Immature natural killer cell (primary cell): ENCODE data around the gene C17orf113. TPM values are rescaled to one million over a fixed set of nuclear protein-coding genes. Genes with fewer than 3 reads are reported as not detected.
"Not testable (repeated sequence)": the region's sequence is repeated elsewhere in the genome, so short reads cannot be mapped to it uniquely, and the experiment has no call there.

Experiments
- DNase-seq, 3 donors: peaks; one replicate each; pipeline ENCODE4 v3.0.0; 2022; ENCODE audit warnings: mixed read lengths in 1 of 3
- H3K27ac Mint-ChIP-seq, 6 donors: one replicate each; pipeline ENCODE4 v1.8.0; 2020; ENCODE audit warnings: mixed read lengths in 6 of 6, mild to moderate bottlenecking in 5 of 6, inconsistent platforms in 4 of 6, moderate library complexity in 3 of 6
- H3K27me3 Mint-ChIP-seq, 3 donors: one replicate each; pipeline ENCODE4 v1.8.0; 2020 to 2021; ENCODE audit warnings: low read depth in 3 of 3, mild to moderate bottlenecking in 3 of 3, mixed read lengths in 3 of 3, moderate library complexity in 3 of 3, inconsistent platforms in 1 of 3
- H3K36me3 Mint-ChIP-seq, 3 donors: one replicate each; pipeline ENCODE4 v1.8.0; 2020; ENCODE audit warnings: mixed read lengths in 3 of 3, inconsistent platforms in 2 of 3, mild to moderate bottlenecking in 2 of 3
- H3K4me1 Mint-ChIP-seq, 2 donors: one replicate each; pipeline ENCODE4 v1.8.0; 2020; ENCODE audit warnings: inconsistent platforms in 2 of 2, mild to moderate bottlenecking in 2 of 2, mixed read lengths in 2 of 2, moderate library complexity in 1 of 2
- H3K4me3 Mint-ChIP-seq, 5 donors: one replicate each; pipeline ENCODE4 v1.8.0; 2020; ENCODE audit warnings: mild to moderate bottlenecking in 5 of 5, mixed read lengths in 5 of 5, inconsistent platforms in 3 of 5, moderate library complexity in 3 of 5
- H3K9me3 Mint-ChIP-seq, 6 donors: one replicate each; pipeline ENCODE4 v1.8.0; 2020; ENCODE audit warnings: mild to moderate bottlenecking in 6 of 6, mixed read lengths in 6 of 6, inconsistent platforms in 4 of 6, moderate library complexity in 3 of 6
- polyA plus RNA-seq, 3 donors: library from polyadenylated mRNA; unstranded; fragments of 300-500 nt; fragmentation: Illumina TruSeq; gene quantifications; one replicate each; pipeline ENCODE4 v1.2.3, GENCODE V29; 2021

Gene C17orf113
- polyA plus RNA-seq, 3 donors from 2014 or later, result 0.19 to 0.21 TPM; not detected in 1

DNA sequence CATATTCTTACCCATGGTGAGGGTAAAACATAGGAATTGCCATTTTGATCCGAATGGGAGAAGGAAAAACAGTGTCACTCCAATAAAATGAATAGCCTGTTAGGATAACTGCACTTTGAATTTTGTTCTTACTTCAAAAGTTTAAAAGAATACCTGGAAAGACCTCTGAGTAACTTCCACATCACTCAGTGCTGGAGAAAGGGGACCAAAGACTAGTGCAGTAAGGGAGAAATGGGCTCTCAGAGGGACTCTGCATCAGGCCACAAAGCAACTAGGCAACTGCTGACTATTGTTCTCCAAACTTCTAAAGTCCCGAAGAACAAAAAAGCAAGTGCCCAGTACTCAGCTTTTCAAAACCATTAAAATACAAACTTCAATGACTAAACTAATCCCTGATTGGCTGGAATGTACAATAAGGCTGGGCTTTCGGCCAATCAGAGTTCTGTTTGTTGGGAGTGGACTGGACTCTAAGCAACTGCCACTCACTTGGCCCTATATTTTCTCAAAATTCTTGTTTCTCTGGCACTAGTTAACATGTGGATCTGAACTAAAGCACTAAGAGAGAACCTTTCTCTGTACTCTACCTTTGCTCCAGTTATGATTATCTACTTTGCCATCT is 39.4 kb downstream of the C17orf113 start:
- Mint-ChIP-seq H3K27me3 (peaks cover 4 to 11% (median 7%) of the 10 kb centered on the region in 3 donors), H3K4me3 (no peak overlapping the region), H3K9me3 (no peaks in the 10 kb centered on the region), H3K36me3 (peaks cover 0 to 4% (median 0%) of the 10 kb centered on the region in 3 donors), H3K4me1 (peaks cover 63 to 70% of the 10 kb centered on the region in 2 donors), H3K27ac (peak overlapping the region in 5 of 6 donors; percentile 7 to 58 (median 29))
- no peak for DNase-seq

DNA sequence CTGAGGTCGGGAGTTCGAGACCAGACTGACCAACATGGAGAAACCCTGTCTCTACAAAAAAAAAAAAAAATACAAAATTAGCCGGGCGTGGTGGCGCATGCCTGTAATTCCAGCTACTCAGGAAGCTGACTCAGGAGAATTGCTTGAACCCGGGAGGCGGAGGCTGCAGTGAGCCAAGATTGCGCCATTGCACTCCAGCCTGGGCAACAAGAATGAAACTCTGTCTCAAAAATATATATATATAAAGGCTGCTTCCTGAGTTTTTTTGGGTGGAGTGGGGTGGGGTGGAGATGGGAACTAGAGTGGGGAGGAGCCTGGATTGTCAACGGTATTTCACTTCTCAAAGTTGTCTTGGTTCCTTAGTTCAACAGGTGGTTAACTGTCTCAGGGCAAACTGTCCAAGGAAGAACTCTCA is 40.1 kb downstream of the C17orf113 start:
- H3K27me3 Mint-ChIP-seq, H3K9me3 Mint-ChIP-seq, DNase-seq, H3K36me3 Mint-ChIP-seq, H3K4me3 Mint-ChIP-seq: not testable (repeated sequence)
- peak overlapping the region in 5 of 6 donors; percentile 3 to 68 (median 29) for H3K27ac Mint-ChIP-seq
- H3K4me1 Mint-ChIP-seq, result peaks cover 57 to 66% of the 10 kb centered on the region in 2 donors

GRCh38 chr17:42009170-42009569 is 41.2 kb downstream of the C17orf113 start:
- peaks cover 0 to 4% (median 0%) of the 10 kb centered on the region in 3 donors for H3K36me3 Mint-ChIP-seq
- DNase-seq, result no peak
- peaks cover 0 to 3% (median 2%) of the 10 kb centered on the region in 3 donors for H3K27me3 Mint-ChIP-seq
- no peaks in the 10 kb centered on the region for H3K9me3 Mint-ChIP-seq
- H3K27ac Mint-ChIP-seq, result no peak overlapping the region
- no peak overlapping the region for H3K4me3 Mint-ChIP-seq
- H3K4me1 Mint-ChIP-seq, result peaks cover 57 to 71% of the 10 kb centered on the region in 2 donors

DNA sequence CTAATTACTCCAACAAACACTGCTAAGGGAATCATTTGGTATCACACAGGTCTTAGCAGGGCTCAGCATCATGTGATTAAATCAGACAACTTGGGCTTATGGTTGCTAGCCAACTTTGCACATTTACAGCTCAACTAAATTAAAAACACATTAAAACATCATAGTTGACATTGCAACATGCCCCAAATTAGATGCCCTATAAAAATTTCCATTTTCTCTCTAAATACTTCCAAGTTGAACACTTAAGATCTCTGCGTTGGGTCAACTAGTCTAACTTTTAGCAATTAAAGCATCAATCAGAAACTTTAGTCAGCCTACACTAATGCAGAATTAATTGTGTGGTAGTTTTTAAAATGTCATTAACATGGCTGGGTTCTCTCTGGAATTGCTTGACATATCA is 45.2 kb downstream of the C17orf113 start:
- Mint-ChIP-seq H3K4me3 (no peak overlapping the region), H3K9me3 (no peaks in the 10 kb centered on the region), H3K36me3 (peaks cover 0 to 4% (median 0%) of the 10 kb centered on the region in 3 donors), H3K27ac (peak overlapping the region in 1 of 6 donors; percentile 21), H3K4me1 (peaks cover 32 to 69% of the 10 kb centered on the region in 2 donors), H3K27me3 (peaks cover 0 to 3% (median 1%) of the 10 kb centered on the region in 3 donors)
- no peak for DNase-seq

DNA sequence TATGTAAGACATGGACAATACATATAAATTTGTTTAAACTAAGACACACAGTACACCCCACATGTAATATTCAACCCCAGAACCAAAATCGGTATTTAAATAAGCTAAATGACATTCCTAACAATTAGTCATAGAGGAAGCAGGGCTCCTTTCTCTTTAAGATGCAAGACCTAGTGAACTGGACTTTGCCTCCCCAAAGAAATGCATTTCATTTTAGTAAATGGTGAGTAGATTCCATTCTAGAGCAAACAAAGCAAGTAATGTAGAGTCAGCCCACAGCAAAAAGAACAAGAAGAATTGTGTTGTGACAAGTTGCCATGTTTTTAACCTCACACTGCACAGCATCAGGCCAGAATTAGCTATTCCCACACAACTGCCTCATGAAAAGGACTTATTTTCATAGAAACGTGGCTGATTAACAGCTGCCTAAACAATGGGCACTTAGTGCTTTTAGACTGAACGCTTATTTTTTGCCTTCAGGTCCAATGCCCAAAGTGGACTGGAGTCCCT is 47.6 kb downstream of the C17orf113 start:
- Mint-ChIP-seq H3K4me3 (no peak overlapping the region), H3K4me1 (peaks cover 18 to 54% of the 10 kb centered on the region in 2 donors), H3K36me3 (peaks cover 0 to 5% (median 4%) of the 10 kb centered on the region in 3 donors), H3K27ac (no peak overlapping the region), H3K9me3 (no peaks in the 10 kb centered on the region), H3K27me3 (peaks cover 0 to 2% (median 1%) of the 10 kb centered on the region in 3 donors)
- DNase-seq, result no peak

DNA sequence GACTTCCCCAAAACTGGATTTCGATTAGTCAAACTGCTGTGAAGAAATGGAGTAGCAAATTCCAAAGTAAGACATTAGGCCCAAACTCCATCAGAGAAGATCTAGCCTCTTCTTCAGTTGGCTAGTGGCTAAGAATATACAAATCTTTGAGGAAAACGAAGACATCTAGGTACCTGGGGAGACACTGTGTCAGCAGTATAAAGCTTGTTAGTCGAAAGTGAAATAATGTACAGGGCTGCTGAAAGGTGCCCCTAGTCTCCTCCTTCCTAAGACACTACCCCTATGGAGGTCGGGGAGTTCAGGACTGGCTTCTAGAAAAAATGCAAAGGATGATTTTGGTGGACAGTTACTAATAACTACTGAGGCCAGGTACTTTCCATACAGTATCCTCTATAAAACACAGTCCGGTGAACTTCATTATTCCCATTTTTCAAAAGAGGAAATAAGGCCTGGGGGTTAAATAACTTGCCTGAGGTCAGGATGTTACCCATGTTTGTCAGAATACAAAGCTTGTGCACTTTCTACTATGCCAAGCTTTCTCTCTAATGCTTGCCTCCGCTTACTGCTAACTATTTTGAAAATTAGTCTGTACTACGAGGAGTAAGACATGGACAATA is 48.1 kb downstream of the C17orf113 start:
- DNase-seq, result no peak
- Mint-ChIP-seq H3K9me3 (no peaks in the 10 kb centered on the region), H3K36me3 (peaks cover 0 to 5% (median 4%) of the 10 kb centered on the region in 3 donors), H3K4me1 (peaks cover 17 to 52% of the 10 kb centered on the region in 2 donors), H3K27me3 (peaks cover 0 to 2% (median 1%) of the 10 kb centered on the region in 3 donors), H3K4me3 (no peak overlapping the region), H3K27ac (no peak overlapping the region)

DNA sequence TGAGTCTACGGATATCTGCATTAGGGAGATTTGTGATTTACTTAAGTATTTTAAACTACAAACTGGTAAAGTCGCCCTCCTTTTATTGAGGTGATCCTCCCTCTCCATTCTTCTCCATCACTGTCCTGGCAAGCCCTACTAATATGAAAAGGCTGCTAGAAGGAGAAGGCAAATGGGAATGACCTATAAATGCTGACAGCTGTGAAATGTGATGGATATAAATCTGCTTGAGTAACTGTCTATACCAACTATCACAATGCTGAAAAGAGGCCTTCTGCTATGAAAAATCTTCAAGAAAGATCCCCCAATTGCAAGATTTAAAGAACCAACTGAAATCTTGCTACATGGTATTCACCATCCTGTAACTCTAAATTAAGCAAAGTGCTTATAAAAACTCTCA is 48.7 kb downstream of the C17orf113 start:
- no peak overlapping the region for H3K27ac Mint-ChIP-seq
- no peaks in the 10 kb centered on the region for H3K9me3 Mint-ChIP-seq
- peaks cover 14 to 47% of the 10 kb centered on the region in 2 donors for H3K4me1 Mint-ChIP-seq
- no peak for DNase-seq
- H3K4me3 Mint-ChIP-seq, result no peak overlapping the region
- H3K36me3 Mint-ChIP-seq, result peaks cover 0 to 10% (median 8%) of the 10 kb centered on the region in 3 donors
- H3K27me3 Mint-ChIP-seq, result peaks cover 0 to 5% (median 1%) of the 10 kb centered on the region in 3 donors

- H3K4me3 Mint-ChIP-seq, result no peak overlapping the region
- H3K9me3 Mint-ChIP-seq, result no peaks in the 10 kb centered on the region
- H3K27ac Mint-ChIP-seq, result no peak overlapping the region
- DNase-seq, result no peak
- H3K36me3 Mint-ChIP-seq, result peaks cover 0 to 21% (median 12%) of the 10 kb centered on the region in 3 donors
- H3K27me3 Mint-ChIP-seq, result peaks cover 0 to 5% (median 0%) of the 10 kb centered on the region in 3 donors
- H3K4me1 Mint-ChIP-seq, result peaks cover 14 to 46% of the 10 kb centered on the region in 2 donors
Observed at GRCh38 chr17:42000413-42001133, 49.8 kb downstream of the C17orf113 start.

DNA sequence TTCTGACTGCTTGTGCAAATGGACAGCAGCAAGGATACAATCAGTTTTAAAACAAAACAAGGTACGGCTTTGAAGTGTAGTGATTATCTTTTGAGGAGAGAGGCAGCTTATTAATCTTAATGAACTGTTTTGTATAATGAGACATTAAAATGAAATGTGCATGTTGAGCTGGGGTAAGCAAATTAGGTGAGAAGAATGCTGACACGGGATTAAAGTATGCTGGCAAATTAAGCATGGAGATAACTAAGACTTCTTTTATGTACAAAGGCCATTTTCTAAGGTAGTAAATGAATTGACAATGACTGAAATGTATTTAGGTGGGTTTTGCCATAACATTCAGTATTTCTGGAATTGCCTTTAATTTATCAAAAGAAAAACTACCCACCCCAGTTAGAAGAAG is 51.9 kb downstream of the C17orf113 start:
- Mint-ChIP-seq H3K9me3 (no peaks in the 10 kb centered on the region), H3K27me3 (peaks cover 0 to 5% (median 0%) of the 10 kb centered on the region in 3 donors), H3K4me3 (no peak overlapping the region), H3K36me3 (peaks cover 7 to 31% (median 20%) of the 10 kb centered on the region in 3 donors), H3K27ac (no peak overlapping the region), H3K4me1 (peaks cover 7 to 26% of the 10 kb centered on the region in 2 donors)
- DNase-seq, result no peak

DNA sequence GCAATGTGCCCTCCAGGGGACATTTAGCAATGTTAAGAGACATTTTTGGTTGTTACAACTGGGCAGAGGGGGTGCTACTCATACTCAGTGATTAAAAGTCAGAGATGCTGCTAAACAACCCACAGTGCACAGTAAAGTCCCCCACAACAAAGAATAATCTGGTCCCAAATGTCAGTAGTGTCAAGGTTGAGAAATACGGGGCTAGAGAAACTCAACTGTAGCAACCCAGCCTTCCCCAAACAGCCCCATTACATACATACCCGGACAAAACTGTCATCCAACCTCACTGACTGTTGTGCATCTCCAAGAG is 53.6 kb downstream of the C17orf113 start:
- no peak for DNase-seq
- H3K9me3 Mint-ChIP-seq, result no peaks in the 10 kb centered on the region
- peak overlapping the region in 1 of 6 donors; percentile 45 for H3K27ac Mint-ChIP-seq
- H3K4me3 Mint-ChIP-seq, result no peak overlapping the region
- peaks cover 0 to 9% of the 10 kb centered on the region in 2 donors for H3K4me1 Mint-ChIP-seq
- peaks cover 0 to 5% (median 0%) of the 10 kb centered on the region in 3 donors for H3K27me3 Mint-ChIP-seq
- peaks cover 7 to 38% (median 20%) of the 10 kb centered on the region in 3 donors for H3K36me3 Mint-ChIP-seq

DNA sequence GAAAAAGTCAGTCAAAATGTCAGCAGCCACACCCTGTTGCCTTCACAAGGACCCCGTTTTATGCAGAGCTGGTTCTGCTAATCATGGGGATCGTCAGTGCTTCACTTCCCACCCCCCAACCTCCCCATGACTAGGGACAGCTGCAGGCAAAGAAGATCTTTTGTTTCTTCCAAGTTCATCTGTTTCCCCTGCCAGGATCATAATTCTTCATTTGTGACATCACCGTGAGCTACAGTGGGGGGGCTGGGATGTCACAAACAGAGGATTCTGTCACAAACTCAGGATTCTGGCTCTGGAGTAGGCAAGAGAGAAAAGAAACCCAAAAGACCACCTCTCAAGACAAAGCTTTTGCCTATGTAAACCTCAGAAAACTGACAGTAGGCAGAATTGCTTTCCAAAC is 57.8 kb downstream of the C17orf113 start:
- Mint-ChIP-seq H3K4me3 (no peak overlapping the region), H3K4me1 (no peaks in the 10 kb centered on the region), H3K27me3 (peaks cover 0 to 3% (median 0%) of the 10 kb centered on the region in 3 donors), H3K9me3 (no peaks in the 10 kb centered on the region), H3K27ac (peak overlapping the region in 1 of 6 donors; percentile 20), H3K36me3 (peaks cover 14 to 59% (median 32%) of the 10 kb centered on the region in 3 donors)
- DNase-seq, result no peak

DNA sequence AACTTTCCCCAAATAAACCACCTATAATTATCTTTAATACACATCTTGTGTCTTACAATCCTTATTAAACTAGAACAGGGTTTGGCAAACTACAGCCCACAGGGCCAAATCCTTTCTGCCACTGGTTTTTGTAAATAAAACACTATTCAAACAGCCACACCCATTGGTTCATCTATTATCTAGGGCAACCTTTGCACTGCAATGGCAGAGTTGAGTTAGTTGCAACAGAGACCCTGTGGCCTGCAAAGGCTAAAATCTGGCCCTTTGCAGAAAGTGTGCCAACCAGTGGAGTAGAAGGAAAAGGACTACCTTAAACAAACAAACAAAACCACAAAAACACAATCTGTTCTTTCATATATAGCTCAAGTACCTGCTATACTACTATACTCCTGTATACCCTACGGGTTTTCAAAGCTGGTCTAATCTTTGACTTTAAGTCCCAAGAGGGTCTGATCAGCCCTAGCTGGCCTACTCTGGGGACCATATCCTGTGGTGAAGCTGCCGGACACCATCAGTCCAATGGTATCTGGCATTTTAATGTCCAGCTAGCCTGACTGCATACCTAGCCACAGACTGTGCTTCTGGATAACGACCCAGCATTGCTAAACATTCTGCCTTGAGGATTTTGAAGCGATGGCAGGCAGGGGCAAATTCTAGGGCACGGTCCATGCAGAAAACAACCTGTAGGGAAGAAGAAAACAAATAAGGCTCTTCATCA is 60.5 kb downstream of the C17orf113 start:
- H3K27me3 Mint-ChIP-seq, result peaks cover 0 to 2% (median 0%) of the 10 kb centered on the region in 3 donors
- DNase-seq, result no peak

GRCh38 chr17:41988418-41988817 is 62.0 kb downstream of the C17orf113 start:
- DNase-seq, result no peak
- no peak overlapping the region for H3K4me3 Mint-ChIP-seq
- peaks cover 0 to 2% (median 2%) of the 10 kb centered on the region in 3 donors for H3K27me3 Mint-ChIP-seq
- H3K36me3 Mint-ChIP-seq, result peaks cover 14 to 53% (median 38%) of the 10 kb centered on the region in 3 donors
- no peaks in the 10 kb centered on the region for H3K9me3 Mint-ChIP-seq
- H3K27ac Mint-ChIP-seq, result peak overlapping the region in 2 of 6 donors; percentile 8 to 58
- no peaks in the 10 kb centered on the region for H3K4me1 Mint-ChIP-seq

More for the DNA sequence above, 60.5 kb downstream of the C17orf113 start:
- Mint-ChIP-seq H3K36me3 (peaks cover 16 to 54% (median 36%) of the 10 kb centered on the region in 3 donors), H3K27ac (no peak overlapping the region), H3K9me3 (no peaks in the 10 kb centered on the region), H3K4me1 (no peaks in the 10 kb centered on the region), H3K4me3 (no peak overlapping the region)
